HS-27A (cell line): ENCODE results near the gene B4GALNT3.
A peak's percentile ranks its signal among the peaks of the same experiment; 100 is the strongest.

Source experiments
- DNase-seq: peaks from one replicate; pipeline ENCODE4 v3.0.0-alpha.2; 2012; ENCODE audit warnings: low read depth, missing footprints

B4GALNT3 gene

GRCh38 chr12:539540-540310 lies 80.0 kb downstream of the B4GALNT3 start:
- no peak for DNase-seq

GRCh38 chr12:541676-542324 lies 82.1 kb downstream of the B4GALNT3 start:
- DNase-seq = no peak

- DNase-seq = no peak
Observed at GRCh38 chr12:542395-543113, 82.8 kb downstream of the B4GALNT3 start.

GRCh38 chr12:543114-543451 lies 83.3 kb downstream of the B4GALNT3 start:
- DNase-seq = no peak

- DNase-seq = no peak
Observed at GRCh38 chr12:544142-544541, 84.4 kb downstream of the B4GALNT3 start.

- DNase-seq = no peak
Observed at GRCh38 chr12:544941-545635, 85.3 kb downstream of the B4GALNT3 start.

GRCh38 chr12:545835-546234 lies 86.1 kb downstream of the B4GALNT3 start:
- no peak for DNase-seq

GRCh38 chr12:546265-546919 lies 86.7 kb downstream of the B4GALNT3 start:
- no peak for DNase-seq

- DNase-seq = peak; percentile 31
Observed at GRCh38 chr12:546920-547845, 87.4 kb downstream of the B4GALNT3 start.

GRCh38 chr12:547883-548470 lies 88.2 kb downstream of the B4GALNT3 start:
- DNase-seq = no peak

- no peak for DNase-seq
Observed at GRCh38 chr12:549476-550082, 89.8 kb downstream of the B4GALNT3 start.

- no peak for DNase-seq
Observed at GRCh38 chr12:550473-551260, 90.9 kb downstream of the B4GALNT3 start.

- no peak for DNase-seq
Observed at GRCh38 chr12:552466-552865, 92.7 kb downstream of the B4GALNT3 start.

- DNase-seq = no peak
Observed at GRCh38 chr12:553216-554000, 93.7 kb downstream of the B4GALNT3 start.

GRCh38 chr12:554001-554285 lies 94.2 kb downstream of the B4GALNT3 start:
- DNase-seq = no peak

GRCh38 chr12:556498-556897 lies 96.8 kb downstream of the B4GALNT3 start:
- DNase-seq = no peak

GRCh38 chr12:558580-558979 lies 98.8 kb downstream of the B4GALNT3 start:
- DNase-seq = no peak

GRCh38 chr12:559208-559905 lies 99.6 kb downstream of the B4GALNT3 start:
- no peak for DNase-seq
